Measurements from ENCODE around the gene RBM38.

RBM38 gene

GRCh38 chr20:57400231-57400701 lies 9.1 kb downstream of the RBM38 start:
- TF ChIP-seq CTCF (IDR thresholded peaks at IDR 0.05; ENCODE audit: insufficient read depth, low read depth, low read length, missing control alignments) = no peak
- DNase-seq (ENCODE audit: low read depth) = no peak
- H3K4me3 ChIP-seq (ENCODE audit: low read length) = no peak overlapping the region

- no peak overlapping the region for H3K4me3 ChIP-seq (ENCODE audit: low read length)
- DNase-seq (ENCODE audit: low read depth) = no peak
- TF ChIP-seq CTCF (IDR thresholded peaks at IDR 0.05; ENCODE audit: insufficient read depth, low read depth, low read length, missing control alignments) = no peak
Observed at GRCh38 chr20:57400821-57401564, 9.8 kb downstream of the RBM38 start.

GRCh38 chr20:57401565-57401918 lies 10.3 kb downstream of the RBM38 start:
- DNase-seq (ENCODE audit: low read depth) = no peak
- TF ChIP-seq CTCF (IDR thresholded peaks at IDR 0.05; ENCODE audit: insufficient read depth, low read depth, low read length, missing control alignments) = no peak
- no peak overlapping the region for H3K4me3 ChIP-seq (ENCODE audit: low read length)

GRCh38 chr20:57402206-57403125 lies 11.3 kb downstream of the RBM38 start:
- DNase-seq (ENCODE audit: low read depth) = no peak
- TF ChIP-seq CTCF (IDR thresholded peaks at IDR 0.05; ENCODE audit: insufficient read depth, low read depth, low read length, missing control alignments) = no peak
- H3K4me3 ChIP-seq (ENCODE audit: low read length) = no peak overlapping the region

GRCh38 chr20:57403216-57403615 lies 12.0 kb downstream of the RBM38 start:
- H3K4me3 ChIP-seq (ENCODE audit: low read length) = no peak overlapping the region
- no peak for TF ChIP-seq CTCF (IDR thresholded peaks at IDR 0.05; ENCODE audit: insufficient read depth, low read depth, low read length, missing control alignments)
- DNase-seq (ENCODE audit: low read depth) = no peak

GRCh38 chr20:57404006-57404405 lies 12.8 kb downstream of the RBM38 start:
- no peak overlapping the region for H3K4me3 ChIP-seq (ENCODE audit: low read length)
- no peak for DNase-seq (ENCODE audit: low read depth)
- TF ChIP-seq CTCF (IDR thresholded peaks at IDR 0.05; ENCODE audit: insufficient read depth, low read depth, low read length, missing control alignments) = no peak

Data from epithelial cell of esophagus (primary cell).